Colonic mucosa (tissue), 4 donors: ENCODE measurements around the gene LHX8. TPM values are rescaled to one million over a fixed set of nuclear protein-coding genes. Genes with fewer than 3 reads are reported as not detected.

ENCODE experiments used
- DNase-seq: peaks from one replicate; pipeline ENCODE4 v3.0.0-alpha.2; 2020
- H3K27ac ChIP-seq: fragments of 200-600 bp; one replicate; pipeline ENCODE4 v1.8.0; 2021
- H3K27me3 ChIP-seq: fragments of 200-600 bp; one replicate; pipeline ENCODE4 v1.8.0; 2021
- H3K36me3 ChIP-seq: fragments of 200-600 bp; one replicate; pipeline ENCODE4 v1.8.0; 2021
- H3K4me1 ChIP-seq: fragments of 200-600 bp; one replicate; pipeline ENCODE4 v1.8.0; 2021; ENCODE audit warnings: mild to moderate bottlenecking
- H3K4me3 ChIP-seq: fragments of 200-600 bp; one replicate; pipeline ENCODE4 v1.8.0; 2021
- H3K9ac ChIP-seq, 2 donors: one replicate each; pipeline ENCODE4 v1.7.0; 2013; ENCODE audit warnings: control low read depth in 2 of 2, low read depth in 2 of 2, low read length in 2 of 2
- H3K9me3 ChIP-seq: fragments of 200-600 bp; one replicate; pipeline ENCODE4 v1.8.0; 2021
- intact Hi-C: fragments of 100-400 bp; cut with DNase I; formaldehyde crosslinking; loops from one replicate; pipeline ENCODE4 v1.14.1; 2022
- total RNA-seq, 2 donors: library from RNA; stranded (reverse); fragmentation: NEBNext Ultra II Directional in 1 of 2; extraction: Animal tissue kit (Norgen Biotek cat#: 25700) in 1 of 2; gene quantifications; one replicate each; pipeline ENCODE4 v1.2.1, GENCODE V29; 2021
- TF ChIP-seq, protein P1 (sequence below): fragments of 200-600 bp; IDR thresholded peaks from one replicate; pipeline ENCODE4 v1.8.0; 2022; ENCODE audit warnings: antibody characterized with exemption, mild to moderate bottlenecking
- donor health status: healthy.
- donor health status: DM: no; HTN: no; CAD: no.
- donor health status: DM: no; HTN: no; CAD: no.

The LHX8 gene
- total RNA-seq, 2 donors from 2014 or later, result not detected

DNA sequence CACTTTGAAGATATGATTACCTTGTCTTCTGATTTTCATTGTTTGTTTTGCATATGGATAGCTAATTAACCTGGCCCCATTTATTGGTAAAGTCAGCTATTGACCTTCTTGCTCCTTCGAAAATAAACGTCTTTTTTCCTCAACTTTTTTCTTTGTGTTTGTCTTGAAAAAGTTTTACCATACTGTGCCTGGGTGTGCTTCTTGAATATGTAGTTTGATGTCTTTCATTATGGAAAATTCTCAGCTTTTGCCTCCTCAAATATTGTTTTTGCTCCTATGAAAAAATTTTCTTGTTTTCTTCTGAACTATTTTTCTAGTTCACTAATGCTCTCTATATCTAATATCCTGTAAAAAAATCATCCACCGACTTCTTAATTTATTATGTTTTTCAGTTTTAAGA lies 25.0 kb downstream of the LHX8 start:
- Histone ChIP-seq H3K9me3 (no peaks in the 10 kb centered on the region), H3K27me3 (no peaks in the 10 kb centered on the region), H3K4me1 (no peaks in the 10 kb centered on the region), H3K9ac (no peak overlapping the region), H3K36me3 (no peaks in the 10 kb centered on the region), H3K27ac (no peak overlapping the region), H3K4me3 (no peak overlapping the region)
- TF ChIP-seq, protein P1, sequence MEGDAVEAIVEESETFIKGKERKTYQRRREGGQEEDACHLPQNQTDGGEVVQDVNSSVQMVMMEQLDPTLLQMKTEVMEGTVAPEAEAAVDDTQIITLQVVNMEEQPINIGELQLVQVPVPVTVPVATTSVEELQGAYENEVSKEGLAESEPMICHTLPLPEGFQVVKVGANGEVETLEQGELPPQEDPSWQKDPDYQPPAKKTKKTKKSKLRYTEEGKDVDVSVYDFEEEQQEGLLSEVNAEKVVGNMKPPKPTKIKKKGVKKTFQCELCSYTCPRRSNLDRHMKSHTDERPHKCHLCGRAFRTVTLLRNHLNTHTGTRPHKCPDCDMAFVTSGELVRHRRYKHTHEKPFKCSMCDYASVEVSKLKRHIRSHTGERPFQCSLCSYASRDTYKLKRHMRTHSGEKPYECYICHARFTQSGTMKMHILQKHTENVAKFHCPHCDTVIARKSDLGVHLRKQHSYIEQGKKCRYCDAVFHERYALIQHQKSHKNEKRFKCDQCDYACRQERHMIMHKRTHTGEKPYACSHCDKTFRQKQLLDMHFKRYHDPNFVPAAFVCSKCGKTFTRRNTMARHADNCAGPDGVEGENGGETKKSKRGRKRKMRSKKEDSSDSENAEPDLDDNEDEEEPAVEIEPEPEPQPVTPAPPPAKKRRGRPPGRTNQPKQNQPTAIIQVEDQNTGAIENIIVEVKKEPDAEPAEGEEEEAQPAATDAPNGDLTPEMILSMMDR, result no peak
- intact Hi-C loops, result no loop called here
- DNase-seq, result no peak

DNA sequence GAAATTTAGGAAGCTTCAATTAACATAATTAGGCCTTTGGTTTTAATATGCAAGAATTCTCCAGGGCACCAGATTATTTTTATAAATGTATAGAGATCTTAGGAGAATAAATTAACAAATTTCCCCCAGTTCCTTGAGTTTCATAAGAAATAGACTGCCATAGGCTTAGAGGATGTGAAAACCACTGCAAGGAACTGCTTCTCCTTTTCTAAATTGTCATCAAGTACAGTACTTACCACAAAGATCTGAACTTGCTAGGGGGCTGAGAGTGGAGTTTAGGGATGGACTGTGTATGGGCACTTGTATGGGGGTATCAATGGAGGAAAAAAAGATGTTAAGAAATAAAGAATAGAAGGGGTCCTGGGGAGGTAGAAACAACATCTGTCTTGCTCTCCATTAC lies 31.1 kb downstream of the LHX8 start:
- Histone ChIP-seq H3K36me3 (no peaks in the 10 kb centered on the region), H3K27me3 (no peaks in the 10 kb centered on the region), H3K27ac (no peak overlapping the region), H3K9me3 (no peaks in the 10 kb centered on the region), H3K4me1 (no peaks in the 10 kb centered on the region), H3K4me3 (no peak overlapping the region), H3K9ac (no peak overlapping the region)
- no peak for DNase-seq
- TF ChIP-seq, protein P1, result no peak
- intact Hi-C loops, result no loop called here

DNA sequence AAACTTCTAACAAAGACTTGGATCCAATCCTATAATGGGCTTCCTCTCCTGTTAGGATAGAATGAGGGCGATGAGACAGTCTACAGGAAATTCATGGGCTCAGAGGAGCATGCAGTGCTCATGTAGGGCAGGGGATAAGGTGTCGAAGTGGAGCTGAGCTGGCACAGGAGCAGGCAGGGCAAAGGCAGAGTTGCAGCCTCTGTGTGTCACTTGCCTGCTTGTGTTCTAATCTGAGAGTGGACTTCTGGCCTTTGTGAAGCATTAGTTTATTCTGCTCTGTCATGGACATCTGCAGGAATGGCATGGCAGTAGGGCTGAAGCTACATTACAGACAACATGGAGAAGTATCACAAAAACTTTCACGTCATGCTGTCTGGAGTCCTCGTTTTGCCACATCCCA lies 32.6 kb downstream of the LHX8 start:
- Histone ChIP-seq H3K27ac (no peak overlapping the region), H3K4me3 (no peak overlapping the region)

DNA sequence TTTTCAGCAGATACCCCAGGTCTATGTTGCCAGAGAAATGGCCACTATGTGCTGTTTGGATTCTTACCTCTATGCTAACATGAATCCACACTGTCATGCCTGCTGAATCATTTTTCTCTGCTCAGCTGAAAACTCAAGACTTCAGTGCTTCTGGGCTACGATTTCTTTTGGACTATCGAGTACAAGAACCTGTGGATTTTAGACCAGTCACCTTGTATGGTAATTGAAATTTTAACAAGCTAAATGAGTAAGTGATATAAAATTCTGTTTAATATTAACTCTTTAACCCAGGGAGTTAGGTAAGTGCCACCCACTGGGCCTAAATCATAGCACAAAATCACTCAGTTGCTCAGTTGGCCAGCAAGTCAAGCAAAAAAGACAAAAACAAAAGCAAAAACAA lies 35.8 kb downstream of the LHX8 start:
- intact Hi-C loops, result no loop called here
- no peaks in the 10 kb centered on the region for H3K27me3 ChIP-seq
- H3K9me3 ChIP-seq, result no peaks in the 10 kb centered on the region
- no peak overlapping the region for H3K4me3 ChIP-seq
- TF ChIP-seq, protein P1, result no peak
- no peak for DNase-seq
- H3K27ac ChIP-seq, result no peak overlapping the region
- no peak overlapping the region for H3K9ac ChIP-seq
- no peaks in the 10 kb centered on the region for H3K36me3 ChIP-seq
- no peaks in the 10 kb centered on the region for H3K4me1 ChIP-seq

More for the DNA sequence above, 32.6 kb downstream of the LHX8 start:
- H3K9me3 ChIP-seq, result no peaks in the 10 kb centered on the region
- no peaks in the 10 kb centered on the region for H3K36me3 ChIP-seq
- H3K4me1 ChIP-seq, result no peaks in the 10 kb centered on the region
- H3K27me3 ChIP-seq, result no peaks in the 10 kb centered on the region
- no peak overlapping the region for H3K9ac ChIP-seq
- intact Hi-C loops, result no loop called here
- TF ChIP-seq, protein P1, result no peak
- no peak for DNase-seq

DNA sequence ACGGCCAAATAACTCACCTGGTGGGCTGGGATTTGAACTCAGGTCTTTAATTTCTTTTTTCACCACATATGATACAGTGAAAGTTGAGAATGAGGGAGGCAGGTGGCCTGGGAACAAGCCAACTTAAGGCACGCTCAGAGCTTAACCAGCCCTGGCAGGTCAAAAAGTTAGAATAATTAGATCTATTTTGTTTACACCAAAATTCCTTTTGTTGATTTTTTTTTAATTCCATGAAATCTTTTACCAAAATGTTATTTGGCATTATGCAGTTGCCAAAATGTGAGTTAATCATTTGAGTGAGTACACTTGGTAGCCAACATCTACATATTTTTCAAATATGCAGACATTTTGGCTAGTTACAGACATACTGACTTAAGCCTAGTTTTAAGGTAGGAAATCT lies 36.8 kb downstream of the LHX8 start:
- H3K9me3 ChIP-seq, result no peaks in the 10 kb centered on the region
- DNase-seq, result no peak
- TF ChIP-seq, protein P1, result no peak
- H3K27ac ChIP-seq, result no peak overlapping the region
- H3K9ac ChIP-seq, result no peak overlapping the region
- H3K36me3 ChIP-seq, result no peaks in the 10 kb centered on the region
- intact Hi-C loops, result no loop called here
- H3K4me1 ChIP-seq, result no peaks in the 10 kb centered on the region
- H3K27me3 ChIP-seq, result no peaks in the 10 kb centered on the region
- H3K4me3 ChIP-seq, result no peak overlapping the region

DNA sequence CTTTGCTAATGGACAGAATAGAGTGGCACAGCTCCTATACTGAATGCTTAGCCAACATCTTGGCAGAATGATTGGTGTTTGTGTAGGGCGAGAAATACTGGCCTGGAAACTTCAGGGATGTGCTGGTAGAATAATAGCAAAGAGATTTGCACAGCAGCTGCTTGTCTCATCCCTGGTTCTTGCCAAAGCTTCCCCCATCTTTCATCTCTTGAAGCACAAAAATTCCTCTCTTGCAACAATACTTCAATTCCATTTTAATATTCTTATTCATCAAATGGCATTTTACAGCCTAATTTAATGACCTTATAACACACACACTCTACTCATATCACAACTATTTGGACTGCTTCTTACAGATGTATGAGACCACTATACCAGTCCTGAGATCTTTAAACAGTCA lies 37.7 kb downstream of the LHX8 start:
- no peak for DNase-seq
- intact Hi-C loops, result no loop called here
- H3K4me1 ChIP-seq, result no peaks in the 10 kb centered on the region
- no peaks in the 10 kb centered on the region for H3K36me3 ChIP-seq
- H3K4me3 ChIP-seq, result no peak overlapping the region
- TF ChIP-seq, protein P1, result no peak
- H3K9me3 ChIP-seq, result no peaks in the 10 kb centered on the region
- H3K27me3 ChIP-seq, result no peaks in the 10 kb centered on the region
- no peak overlapping the region for H3K9ac ChIP-seq
- no peak overlapping the region for H3K27ac ChIP-seq
